GM12891 (cell line): ENCODE measurements around the gene TSTD2.

Source experiments
- PAX5 ChIP-seq: IDR thresholded peaks from 2 replicates; pipeline ENCODE4 v1.6.1; 2011; ENCODE audit warnings: low read length, moderate library complexity, mild to moderate bottlenecking; ENCODE audit not compliant: insufficient read depth, severe bottlenecking
- POLR2A ChIP-seq: IDR thresholded peaks from 2 replicates; pipeline ENCODE4 v1.6.1; 2011; ENCODE audit warnings: low read depth, low read length, control low read depth
- POLR2AphosphoS5 ChIP-seq: IDR thresholded peaks from 2 replicates; pipeline ENCODE4 v1.6.1; 2011; ENCODE audit warnings: low read depth, low read length, control low read depth
- POU2F2 ChIP-seq: IDR thresholded peaks from 2 replicates; pipeline ENCODE4 v1.6.1; 2011; ENCODE audit warnings: low read depth, mild to moderate bottlenecking, control low read depth, low read length, moderate library complexity
- SPI1 ChIP-seq: IDR thresholded peaks from 2 replicates; pipeline ENCODE4 v1.6.1; 2011; ENCODE audit warnings: low read depth, low read length, control low read depth
- TAF1 ChIP-seq: IDR thresholded peaks from 2 replicates; pipeline ENCODE4 v1.6.1; 2011; ENCODE audit warnings: low read depth, low read length, control low read depth

GRCh38 chr9:97593960-97594359 is 39.2 kb downstream of the TSTD2 start:
- no peak for TF ChIP-seq POLR2A
- TF ChIP-seq POU2F2: no peak
- TF ChIP-seq POLR2AphosphoS5: no peak
- no peak for TF ChIP-seq TAF1
- no peak for TF ChIP-seq PAX5
- no peak for TF ChIP-seq SPI1
